Endometrial microvascular endothelial cells (primary cell): Measurements from ENCODE around the gene UBE2D2. TPM values are rescaled to one million over a fixed set of nuclear protein-coding genes. Genes with fewer than 3 reads are reported as not detected.

Source experiments
- in situ Hi-C: cut with HindIII; loops from 2 replicates; pipeline ENCODE4 v1.10.0; 2017; ENCODE audit warnings: low sequenced_read_pairs, low pct_unique_long_range_greater_than_20kb; ENCODE audit errors: inconsistent ontology term
- total RNA-seq: library from RNA; depleted of rRNA; stranded (reverse); fragments of >200 nt; gene quantifications from one replicate; pipeline ENCODE4 v1.2.3, GENCODE V29; 2015; ENCODE audit errors: inconsistent ontology term

UBE2D2 gene
- total RNA-seq, 1 donor from 2014 or later: 105 TPM

DNA sequence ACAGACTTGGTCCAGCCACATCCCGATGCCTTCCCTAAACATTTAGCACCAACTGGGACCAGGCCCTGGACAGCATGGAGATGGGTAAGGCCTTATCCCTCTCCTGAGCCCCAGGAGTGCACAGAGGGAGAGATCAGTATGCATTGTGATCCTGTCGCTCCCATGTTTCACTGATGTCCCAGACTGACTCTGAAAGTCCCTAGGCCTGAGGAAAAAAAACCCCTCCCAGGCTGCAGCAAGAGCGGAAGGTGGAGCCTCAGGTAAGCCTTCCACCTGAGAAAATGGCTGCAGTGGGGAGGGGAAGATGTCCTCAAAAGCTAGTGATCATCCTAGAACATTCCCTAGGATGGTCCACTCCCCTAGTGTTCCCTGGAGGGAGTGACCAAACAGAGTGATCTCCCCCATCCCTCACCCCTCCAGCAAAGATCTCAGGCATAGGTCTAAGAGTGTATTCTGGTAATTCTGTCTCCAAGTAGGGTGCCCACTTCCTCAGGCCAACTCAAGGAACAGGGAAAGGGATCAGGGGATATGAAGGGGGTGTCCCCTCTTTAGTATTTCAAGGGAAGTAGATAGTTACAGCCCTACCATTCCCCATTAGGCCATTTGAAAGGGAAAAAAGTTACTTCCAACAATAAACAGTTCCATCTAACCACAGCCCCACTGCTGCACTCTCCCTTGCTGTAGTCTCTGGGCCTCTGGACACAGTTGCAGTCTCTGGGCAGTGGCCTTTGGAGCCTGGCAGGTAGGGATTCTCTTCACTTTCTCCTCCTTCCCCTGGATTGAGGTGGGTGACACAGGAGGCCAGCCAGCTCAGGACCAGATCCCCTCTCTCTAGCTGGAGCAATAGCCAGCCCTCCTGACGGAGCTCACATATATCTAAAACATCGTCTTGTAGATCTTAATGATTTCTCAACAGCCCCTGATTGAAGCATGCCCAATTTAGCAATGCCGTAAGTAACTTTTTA lies 80.3 kb downstream of the UBE2D2 start:
- in situ Hi-C loops: loop anchor here (10.0 to 25.0 kb wide), 2 partner anchors 63 to 121 kb away; no protein-coding TSS in a partner anchor

GRCh38 chr5:139642213-139642612 lies 81.1 kb downstream of the UBE2D2 start:
- in situ Hi-C loops: loop anchor here (10.0 to 25.0 kb wide), 2 partner anchors 63 to 120 kb away; no protein-coding TSS in a partner anchor

GRCh38 chr5:139642891-139643871 lies 82.0 kb downstream of the UBE2D2 start:
- in situ Hi-C loops: loop anchor here (10.0 to 25.0 kb wide), 2 partner anchors 62 to 119 kb away; no protein-coding TSS in a partner anchor

DNA sequence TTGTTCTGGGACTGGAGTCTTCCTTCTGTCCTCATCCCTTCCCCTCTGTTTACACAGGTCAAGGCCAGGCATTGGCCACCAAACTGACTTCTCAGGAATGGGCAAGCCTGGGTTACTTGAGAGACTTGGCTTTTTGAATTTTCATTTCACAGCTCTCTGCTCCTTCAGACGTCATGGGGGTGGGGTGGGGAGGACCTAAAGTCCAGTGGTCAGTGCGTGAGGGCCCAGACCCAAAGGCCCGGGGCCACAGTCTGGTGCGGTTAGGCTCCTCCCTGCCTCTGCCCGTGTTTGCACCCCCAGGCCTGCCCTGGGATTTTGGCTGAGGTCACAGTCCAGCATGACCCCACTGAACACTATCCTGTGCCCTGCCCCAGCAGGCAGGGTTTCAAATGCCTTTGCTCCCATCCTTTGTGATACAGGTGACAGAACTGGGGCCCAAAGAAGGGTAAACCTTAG lies 82.9 kb downstream of the UBE2D2 start:
- in situ Hi-C loops: loop anchor here (10.0 to 25.0 kb wide), 2 partner anchors 61 to 118 kb away; no protein-coding TSS in a partner anchor

GRCh38 chr5:139644646-139645429 lies 83.7 kb downstream of the UBE2D2 start:
- in situ Hi-C loops: loop anchor here (10.0 to 25.0 kb wide), 2 partner anchors 60 to 117 kb away; no protein-coding TSS in a partner anchor

DNA sequence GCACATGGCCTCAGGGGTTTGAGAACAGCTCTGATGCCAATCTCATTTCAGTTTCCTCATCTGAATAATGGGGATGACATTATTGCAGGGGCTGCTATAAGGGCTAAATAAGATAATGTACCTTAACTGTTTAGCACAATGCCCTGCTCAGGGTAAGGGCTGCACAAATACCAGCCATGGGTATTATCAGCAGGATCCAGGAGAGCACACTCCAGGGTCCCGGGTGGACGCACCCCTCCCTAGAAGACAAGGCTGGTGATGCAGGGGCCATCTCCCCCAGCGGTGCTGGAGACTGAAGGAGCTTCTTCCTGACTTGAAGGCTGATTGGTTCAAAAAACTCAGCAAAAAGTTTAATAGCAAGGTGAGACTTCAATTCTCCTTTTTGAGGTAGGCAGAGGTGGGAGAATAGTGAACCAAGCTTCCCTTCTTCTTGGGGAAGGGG lies 84.3 kb downstream of the UBE2D2 start:
- in situ Hi-C loops: loop anchor here (10.0 to 25.0 kb wide), 2 partner anchors 59 to 117 kb away; no protein-coding TSS in a partner anchor

DNA sequence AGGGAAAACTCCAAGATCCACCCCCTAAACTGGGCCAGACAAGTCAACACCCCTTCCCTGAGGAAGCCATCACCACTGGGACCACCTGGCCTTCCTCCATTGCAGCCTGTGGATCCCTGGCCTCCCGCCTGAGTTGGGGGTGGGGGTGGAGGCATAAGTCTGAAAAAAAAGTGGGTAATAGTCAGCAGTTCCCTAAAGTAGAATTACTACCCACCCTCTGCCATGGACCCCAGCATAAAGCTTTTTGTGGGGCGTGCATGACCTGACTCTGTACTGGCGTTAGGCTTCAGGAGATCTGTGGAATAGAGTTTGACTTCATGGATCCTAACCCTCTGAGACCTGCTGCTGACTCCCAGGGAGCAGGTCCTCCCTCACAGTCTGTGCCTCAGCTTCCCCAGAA lies 85.0 kb downstream of the UBE2D2 start:
- in situ Hi-C loops: loop anchor here (10.0 to 25.0 kb wide), 2 partner anchors 59 to 116 kb away; no protein-coding TSS in a partner anchor

- in situ Hi-C loops: loop anchor here (10.0 to 25.0 kb wide), 2 partner anchors 58 to 115 kb away; no protein-coding TSS in a partner anchor
These were observed 85.9 kb downstream of the UBE2D2 start for GRCh38 chr5:139646912-139647505.

- in situ Hi-C loops: loop anchor here (10.0 to 25.0 kb wide), 2 partner anchors 57 to 115 kb away; no protein-coding TSS in a partner anchor
These were observed 86.5 kb downstream of the UBE2D2 start for GRCh38 chr5:139647506-139648204.

DNA sequence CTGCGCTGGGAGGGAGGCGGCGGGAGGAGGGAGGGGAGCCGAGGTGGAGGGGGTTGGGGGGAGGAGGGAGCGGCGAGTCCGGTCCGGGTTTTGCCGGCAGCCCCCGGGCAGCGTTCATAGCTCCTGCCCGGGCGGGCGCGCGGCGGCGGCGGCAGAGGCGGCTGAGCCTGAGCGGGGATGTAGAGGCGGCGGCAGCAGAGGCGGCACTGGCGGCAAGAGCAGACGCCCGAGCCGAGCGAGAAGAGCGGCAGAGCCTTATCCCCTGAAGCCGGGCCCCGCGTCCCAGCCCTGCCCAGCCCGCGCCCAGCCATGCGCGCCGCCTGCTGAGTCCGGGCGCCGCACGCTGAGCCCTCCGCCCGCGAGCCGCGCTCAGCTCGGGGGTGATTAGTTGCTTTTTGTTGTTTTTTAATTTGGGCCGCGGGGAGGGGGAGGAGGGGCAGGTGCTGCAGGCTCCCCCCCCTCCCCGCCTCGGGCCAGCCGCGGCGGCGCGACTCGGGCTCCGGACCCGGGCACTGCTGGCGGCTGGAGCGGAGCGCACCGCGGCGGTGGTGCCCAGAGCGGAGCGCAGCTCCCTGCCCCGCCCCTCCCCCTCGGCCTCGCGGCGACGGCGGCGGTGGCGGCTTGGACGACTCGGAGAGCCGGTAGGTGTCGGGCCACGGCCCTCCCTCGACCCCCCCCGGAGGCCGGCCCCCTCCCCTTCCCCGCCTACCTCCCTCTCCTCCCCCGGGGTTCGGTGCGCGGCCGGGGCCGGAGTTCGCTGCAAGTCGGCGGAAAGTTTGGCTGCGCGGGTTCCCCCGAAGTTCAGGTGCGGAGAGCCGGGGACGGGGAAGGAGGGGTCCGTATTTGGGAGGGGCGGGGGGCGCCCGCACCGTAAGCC lies 87.3 kb downstream of the UBE2D2 start, which contains the start of gene CXXC5:
Gene CXXC5, plus strand, starts transcription at position 145 of the 877 bp plus-strand sequence. CDS start 32,175 bp downstream, outside the sequence.
- in situ Hi-C loops: loop anchor here (10.0 to 25.0 kb wide), 2 partner anchors 56 to 114 kb away; no protein-coding TSS in a partner anchor

DNA sequence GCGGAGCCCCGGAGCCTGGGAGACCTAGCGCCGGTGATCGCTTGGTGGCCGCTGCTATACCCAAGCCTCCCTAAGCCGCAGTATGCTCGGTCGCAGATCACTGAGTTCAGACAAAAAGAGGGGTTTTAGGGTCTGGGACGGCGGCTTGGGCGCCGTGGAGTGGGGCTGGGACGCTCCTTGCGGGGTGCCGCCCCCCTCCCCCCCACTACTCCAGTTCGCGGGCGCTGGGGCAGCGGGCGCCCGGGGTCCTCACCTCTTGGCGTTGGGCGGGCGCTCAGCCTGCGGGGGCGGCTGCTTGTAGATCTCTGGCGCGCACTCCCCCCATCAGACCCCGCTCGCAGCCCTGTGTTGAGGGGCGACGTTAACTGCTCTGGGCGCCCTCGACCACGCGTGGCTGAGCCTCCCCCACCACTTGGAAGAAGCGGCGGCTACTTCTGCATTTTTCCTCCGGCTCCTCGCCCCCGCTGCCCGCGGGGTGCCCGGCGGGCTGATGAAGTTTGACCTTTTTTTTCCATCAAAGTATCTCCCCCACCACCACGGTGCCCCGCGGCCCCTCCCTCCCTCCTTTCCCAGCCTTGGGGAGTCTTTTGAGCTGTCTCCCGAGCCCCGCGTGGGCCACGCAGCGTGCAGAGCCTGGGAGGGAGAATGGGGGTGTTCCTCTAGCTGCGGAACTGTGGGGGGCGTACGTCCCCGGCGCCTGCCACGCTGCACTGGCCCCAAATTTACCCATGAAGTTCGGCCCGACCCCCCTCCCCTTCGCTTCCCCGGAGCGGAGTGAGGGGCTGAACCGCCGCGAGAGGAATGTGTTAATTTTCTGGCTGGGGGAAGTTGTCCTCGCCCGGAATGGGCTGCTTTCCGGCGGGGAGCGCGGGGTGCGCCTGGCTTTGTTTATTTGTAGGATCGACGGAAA lies 88.2 kb downstream of the UBE2D2 start:
- in situ Hi-C loops: loop anchor here (10.0 to 25.0 kb wide), 2 partner anchors 55 to 113 kb away; no protein-coding TSS in a partner anchor

DNA sequence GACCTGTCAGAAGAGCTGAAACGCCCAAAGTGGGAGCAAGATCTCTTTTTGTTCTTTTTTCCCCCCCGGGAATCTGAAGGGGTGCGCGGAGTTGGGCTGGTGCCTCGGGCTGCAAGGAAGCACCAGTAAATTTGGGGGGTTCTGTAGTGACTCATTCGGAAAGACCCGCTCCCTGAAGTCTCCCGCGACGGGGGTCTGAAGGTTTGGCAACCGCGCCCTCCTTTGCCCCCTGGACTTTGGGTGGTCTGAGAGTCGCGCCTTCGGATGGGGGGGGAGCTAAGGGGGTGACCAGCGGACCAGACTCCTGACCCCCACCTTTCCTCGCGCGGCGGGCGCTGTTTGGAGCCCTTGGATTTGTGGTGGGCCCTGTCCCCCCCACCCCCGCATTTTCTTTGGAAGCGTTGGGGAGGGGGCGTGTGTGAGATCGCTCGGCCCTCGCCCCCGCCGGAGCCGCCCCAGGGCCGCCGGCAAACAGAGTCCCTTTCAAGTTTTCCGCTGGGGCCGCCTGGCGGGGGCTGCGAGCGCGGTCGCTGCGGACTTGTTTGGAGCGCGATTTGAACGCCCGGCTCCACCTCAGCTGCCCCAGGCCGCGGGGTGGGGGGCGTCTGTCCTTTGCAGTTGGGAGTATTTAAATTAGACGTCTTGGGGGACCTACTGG lies 89.0 kb downstream of the UBE2D2 start:
- in situ Hi-C loops: no loop called here

- in situ Hi-C loops: no loop called here
These were observed 89.5 kb downstream of the UBE2D2 start for GRCh38 chr5:139650689-139651042.
